HEK293 (cell line): ENCODE measurements around the gene EIF2AK2.

ENCODE experiments used
- CTCF ChIA-PET: fragments of 350-600 bp; formaldehyde crosslinking; extraction: SDS; loops from one replicate; lab custom pipeline; 2021; ENCODE audit warnings: antibody characterized with exemption; lab: Yijun Ruan, JAX
- POLR2A ChIA-PET: fragments of 300-600 bp; formaldehyde crosslinking; extraction: SDS; loops from one replicate; lab custom pipeline; 2020; ENCODE audit warnings: antibody characterized with exemption, inconsistent platforms; lab: Yijun Ruan, JAX
- H3K27ac ChIP-seq: fragments of 200-500 bp; sonication (Bioruptor generic); 2 replicates; pipeline ENCODE4 v1.5.1; 2014; ENCODE audit warnings: low read depth, low read length, control low read depth, inconsistent platforms; ENCODE audit errors: extremely low read depth
- H3K36me3 ChIP-seq, 2 experiments: fragments of 200-500 bp in 1 of 2; sonication (Bioruptor generic) in 1 of 2; 1 replicate in 1 of 2; 2 replicates in 1 of 2; pipeline ENCODE4 v1.5.1; 2014 to 2017; ENCODE audit warnings: inconsistent platforms in 2 of 2, low read length in 2 of 2; ENCODE audit not compliant: control insufficient read depth in 2 of 2, insufficient read depth in 1 of 2
- H3K4me1 ChIP-seq: fragments of 200-500 bp; sonication (Bioruptor generic); 2 replicates; pipeline ENCODE4 v1.5.1; 2014; ENCODE audit warnings: mild to moderate bottlenecking, low read length, inconsistent platforms; ENCODE audit not compliant: control insufficient read depth, insufficient read depth
- H3K4me3 ChIP-seq: 2 replicates; pipeline ENCODE4 v1.5.1; 2011; ENCODE audit warnings: low read depth, mild to moderate bottlenecking, control low read depth, low read length, moderate library complexity
- H3K9me3 ChIP-seq: fragments of 200-500 bp; sonication (Bioruptor generic); 2 replicates; pipeline ENCODE4 v1.5.1; 2014; ENCODE audit warnings: low read depth, low read length, inconsistent platforms; ENCODE audit not compliant: control insufficient read depth, insufficient read depth
- GLI4 ChIP-seq: fragments of 450-650 bp; formaldehyde crosslinking; IDR thresholded peaks from 2 replicates; pipeline ENCODE4 v1.5.1; 2016; ENCODE audit warnings: missing biosample characterization, missing genetic modification characterization
- SCRT1 ChIP-seq: fragments of 450-650 bp; formaldehyde crosslinking; IDR thresholded peaks from 2 replicates; pipeline ENCODE4 v1.5.1; 2016; ENCODE audit warnings: missing biosample characterization, missing genetic modification characterization, borderline replicate concordance
- ZBTB20 ChIP-seq: fragments of 450-650 bp; formaldehyde crosslinking; IDR thresholded peaks from 2 replicates; pipeline ENCODE4 v1.5.1; 2016; ENCODE audit warnings: missing biosample characterization, missing genetic modification characterization
- ZEB2 ChIP-seq: fragments of 450-650 bp; formaldehyde crosslinking; IDR thresholded peaks from 2 replicates; pipeline ENCODE4 v1.5.1; 2016; ENCODE audit warnings: missing biosample characterization, missing genetic modification characterization
- ZNF239 ChIP-seq: fragments of 450-650 bp; formaldehyde crosslinking; IDR thresholded peaks from 2 replicates; pipeline ENCODE4 v1.5.1; 2016; ENCODE audit warnings: missing biosample characterization, missing genetic modification characterization
- ZNF280C ChIP-seq: fragments of 450-650 bp; formaldehyde crosslinking; IDR thresholded peaks from 2 replicates; pipeline ENCODE4 v1.5.1; 2016; ENCODE audit warnings: missing biosample characterization, missing genetic modification characterization
- ZNF292 ChIP-seq: fragments of 450-650 bp; formaldehyde crosslinking; IDR thresholded peaks from 2 replicates; pipeline ENCODE4 v1.5.1; 2016; ENCODE audit warnings: low read depth, missing biosample characterization, missing genetic modification characterization, borderline replicate concordance
- ZNF501 ChIP-seq: fragments of 450-650 bp; formaldehyde crosslinking; IDR thresholded peaks from 2 replicates; pipeline ENCODE4 v1.5.1; 2016; ENCODE audit warnings: missing biosample characterization, missing genetic modification characterization
- ZNF510 ChIP-seq: fragments of 450-650 bp; formaldehyde crosslinking; IDR thresholded peaks from 2 replicates; pipeline ENCODE4 v1.5.1; 2018; ENCODE audit warnings: mild to moderate bottlenecking, missing genetic modification characterization, missing biosample characterization; ENCODE audit not compliant: insufficient replicate concordance
- ZNF549 ChIP-seq: fragments of 450-650 bp; IDR thresholded peaks from 2 replicates; pipeline ENCODE4 v1.5.1; 2018; ENCODE audit warnings: missing biosample characterization, missing genetic modification characterization, mild to moderate bottlenecking, inconsistent platforms, moderate library complexity
- ZNF571 ChIP-seq: fragments of 450-650 bp; formaldehyde crosslinking; IDR thresholded peaks from 2 replicates; pipeline ENCODE4 v1.5.0; 2017; ENCODE audit warnings: missing biosample characterization, missing genetic modification characterization
- ZNF654 ChIP-seq: fragments of 450-650 bp; formaldehyde crosslinking; IDR thresholded peaks from 2 replicates; pipeline ENCODE4 v1.5.1; 2016; ENCODE audit warnings: low read depth, missing biosample characterization, missing genetic modification characterization
- ZNF677 ChIP-seq: fragments of 450-650 bp; IDR thresholded peaks from 2 replicates; pipeline ENCODE4 v1.5.0; 2018; ENCODE audit warnings: missing biosample characterization, mild to moderate bottlenecking, missing genetic modification characterization, moderate library complexity
- ZNF707 ChIP-seq: fragments of 450-650 bp; formaldehyde crosslinking; IDR thresholded peaks from 2 replicates; pipeline ENCODE4 v1.5.1; 2016; ENCODE audit warnings: missing biosample characterization, missing genetic modification characterization
- ZSCAN5A ChIP-seq: fragments of 450-650 bp; formaldehyde crosslinking; IDR thresholded peaks from 2 replicates; pipeline ENCODE4 v1.5.1; 2016; ENCODE audit warnings: missing biosample characterization, missing genetic modification characterization
- TF ChIP-seq, protein P1 (sequence below): fragments of 450-650 bp; formaldehyde crosslinking; IDR thresholded peaks from 2 replicates; pipeline ENCODE4 v1.5.1; 2016; ENCODE audit warnings: missing biosample characterization, missing genetic modification characterization
- TF ChIP-seq, protein P2 (sequence below): fragments of 450-650 bp; formaldehyde crosslinking; IDR thresholded peaks from 2 replicates; pipeline ENCODE4 v1.5.1; 2016; ENCODE audit warnings: missing biosample characterization, missing genetic modification characterization

EIF2AK2 gene

GRCh38 chr2:37171624-37171950, 14.8 kb upstream of the EIF2AK2 start:
- no peaks in the 10 kb centered on the region for H3K4me1 ChIP-seq
- H3K4me3 ChIP-seq, result no peak overlapping the region
- CTCF ChIA-PET, result interaction anchor here (0.6 to 1.5 kb wide), 4 partner anchors 65 to 779 kb away, joined by 3 read pairs; no protein-coding TSS in a partner anchor
- H3K36me3 ChIP-seq, result no peaks in the 10 kb centered on the region
- H3K27ac ChIP-seq, result no peak overlapping the region
- TF ChIP-seq ZEB2 (tag by site-specific recombination), result no peak
- TF ChIP-seq ZNF549 (tag by site-specific recombination), result no peak
- no peak for TF ChIP-seq ZNF707
- no peak for TF ChIP-seq ZSCAN5A (tag by site-specific recombination)
- TF ChIP-seq ZNF571 (tag by site-specific recombination), result no peak
- no peak for TF ChIP-seq GLI4 (tag by site-specific recombination)
- TF ChIP-seq ZNF677 (tag by site-specific recombination), result no peak
- TF ChIP-seq, protein P1, sequence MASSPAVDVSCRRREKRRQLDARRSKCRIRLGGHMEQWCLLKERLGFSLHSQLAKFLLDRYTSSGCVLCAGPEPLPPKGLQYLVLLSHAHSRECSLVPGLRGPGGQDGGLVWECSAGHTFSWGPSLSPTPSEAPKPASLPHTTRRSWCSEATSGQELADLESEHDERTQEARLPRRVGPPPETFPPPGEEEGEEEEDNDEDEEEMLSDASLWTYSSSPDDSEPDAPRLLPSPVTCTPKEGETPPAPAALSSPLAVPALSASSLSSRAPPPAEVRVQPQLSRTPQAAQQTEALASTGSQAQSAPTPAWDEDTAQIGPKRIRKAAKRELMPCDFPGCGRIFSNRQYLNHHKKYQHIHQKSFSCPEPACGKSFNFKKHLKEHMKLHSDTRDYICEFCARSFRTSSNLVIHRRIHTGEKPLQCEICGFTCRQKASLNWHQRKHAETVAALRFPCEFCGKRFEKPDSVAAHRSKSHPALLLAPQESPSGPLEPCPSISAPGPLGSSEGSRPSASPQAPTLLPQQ, result no peak
- TF ChIP-seq ZNF510 (tag by site-specific recombination), result no peak
- TF ChIP-seq ZNF292 (tag by site-specific recombination), result no peak
- no peak for TF ChIP-seq ZNF280C (tag by site-specific recombination)
- POLR2A ChIA-PET, result no interaction called here
- H3K9me3 ChIP-seq, result no peaks in the 10 kb centered on the region

DNA sequence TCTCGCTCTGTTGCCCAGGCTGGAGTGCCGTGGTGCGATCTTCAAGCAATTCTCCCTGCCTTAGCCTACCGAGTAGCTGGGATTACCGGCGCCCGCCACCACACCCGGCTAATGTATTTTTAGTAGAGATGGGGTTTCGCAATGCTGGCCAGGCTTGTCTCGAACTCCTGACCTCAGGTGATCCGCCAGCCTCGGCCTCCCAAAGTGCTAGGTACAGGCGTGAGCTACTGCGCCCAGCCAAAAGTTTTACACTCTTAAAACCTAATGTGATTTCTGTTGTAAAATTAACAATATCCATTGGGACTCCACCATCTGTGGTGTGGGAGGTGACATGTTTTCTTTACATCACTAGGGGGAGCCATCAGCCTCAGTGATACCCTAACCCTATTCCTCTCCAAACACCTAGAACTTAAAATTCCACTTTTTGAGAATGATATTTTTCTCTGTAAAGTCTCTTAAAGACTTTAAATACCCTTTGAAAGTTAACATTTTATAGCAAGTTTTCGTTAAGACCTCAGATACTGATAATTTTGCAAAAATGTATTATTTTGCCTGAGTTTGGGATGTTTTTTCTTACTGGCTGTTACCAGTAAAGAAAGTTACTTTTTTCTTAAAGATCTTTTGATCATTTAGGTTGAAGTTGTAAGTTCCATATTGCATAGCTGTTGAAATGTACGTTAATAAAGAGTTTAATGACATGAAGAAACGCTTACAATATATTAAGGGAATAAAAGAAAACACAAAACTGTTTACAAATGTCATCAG, 11.6 kb upstream of the EIF2AK2 start:
- ChIA-PET CTCF (interaction anchor here (0.5 to 2.0 kb wide), 27 partner anchors 8 to 1166 kb away, joined by 3 to 22 read pairs (median 3); partner anchors contain the start of gene EIF2AK2), POLR2A (no interaction called here)
- H3K9me3 ChIP-seq, result no peaks in the 10 kb centered on the region
- H3K4me1 ChIP-seq, result no peaks in the 10 kb centered on the region
- no peaks in the 10 kb centered on the region for H3K36me3 ChIP-seq
- H3K27ac ChIP-seq, result no peak overlapping the region
- H3K4me3 ChIP-seq, result no peak overlapping the region
- no peak for TF ChIP-seq ZNF501 (tag by site-specific recombination)
- peak; percentile 73 for TF ChIP-seq ZNF654 (tag by site-specific recombination)
- TF ChIP-seq, protein P2, sequence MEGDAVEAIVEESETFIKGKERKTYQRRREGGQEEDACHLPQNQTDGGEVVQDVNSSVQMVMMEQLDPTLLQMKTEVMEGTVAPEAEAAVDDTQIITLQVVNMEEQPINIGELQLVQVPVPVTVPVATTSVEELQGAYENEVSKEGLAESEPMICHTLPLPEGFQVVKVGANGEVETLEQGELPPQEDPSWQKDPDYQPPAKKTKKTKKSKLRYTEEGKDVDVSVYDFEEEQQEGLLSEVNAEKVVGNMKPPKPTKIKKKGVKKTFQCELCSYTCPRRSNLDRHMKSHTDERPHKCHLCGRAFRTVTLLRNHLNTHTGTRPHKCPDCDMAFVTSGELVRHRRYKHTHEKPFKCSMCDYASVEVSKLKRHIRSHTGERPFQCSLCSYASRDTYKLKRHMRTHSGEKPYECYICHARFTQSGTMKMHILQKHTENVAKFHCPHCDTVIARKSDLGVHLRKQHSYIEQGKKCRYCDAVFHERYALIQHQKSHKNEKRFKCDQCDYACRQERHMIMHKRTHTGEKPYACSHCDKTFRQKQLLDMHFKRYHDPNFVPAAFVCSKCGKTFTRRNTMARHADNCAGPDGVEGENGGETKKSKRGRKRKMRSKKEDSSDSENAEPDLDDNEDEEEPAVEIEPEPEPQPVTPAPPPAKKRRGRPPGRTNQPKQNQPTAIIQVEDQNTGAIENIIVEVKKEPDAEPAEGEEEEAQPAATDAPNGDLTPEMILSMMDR (tag by site-specific recombination), result peak; percentile 33; the same call in 1 of the 2 replicates
- TF ChIP-seq ZBTB20 (tag by site-specific recombination), result peak; percentile 40; the same call in 1 of the 2 replicates
- no peak for TF ChIP-seq ZNF239
- TF ChIP-seq SCRT1 (tag by site-specific recombination), result no peak
